ENCODE measurements around the gene TCERG1L. TPM values are rescaled to one million over a fixed set of nuclear protein-coding genes. Genes with fewer than 3 reads are reported as not detected.

TCERG1L gene
- polyA plus RNA-seq, 3 donors = not detected

- H3K9me3 ChIP-seq (replicated peaks in 1 of 2; ENCODE audit: control insufficient read depth in 1 of 2, insufficient read depth in 1 of 2, low read length in 2 of 2) = peaks cover 0 to 4% of the 10 kb centered on the region in 2 donors
- no peaks in the 10 kb centered on the region for H3K27me3 ChIP-seq (ENCODE audit: control insufficient read depth in 2 of 2, insufficient read depth in 2 of 2, low read length in 2 of 2)
- Mint-ChIP-seq H3K9me3 (peaks cover 0 to 2% (median 0%) of the 10 kb centered on the region in 7 donors), H3K4me1 (no peaks in the 10 kb centered on the region), H3K4me3 (no peak overlapping the region), H3K27me3 (ENCODE audit: low read depth in 3 of 3) (peaks cover 0 to 2% (median 0%) of the 10 kb centered on the region in 3 donors), H3K36me3 (no peaks in the 10 kb centered on the region), H3K27ac (no peak overlapping the region)
- no peak for TF ChIP-seq CTCF (IDR thresholded peaks at IDR 0.05)
- H3K4me1 ChIP-seq (ENCODE audit: control insufficient read depth in 1 of 2, insufficient read depth in 2 of 2, low read length in 2 of 2) = no peaks in the 10 kb centered on the region
- DNase-seq = no peak
- no peak overlapping the region for H3K9ac ChIP-seq (ENCODE audit: insufficient read depth, low read length, poor library complexity, severe bottlenecking)
- H3K36me3 ChIP-seq (replicated peaks in 1 of 2; ENCODE audit: control insufficient read depth in 1 of 2, insufficient read depth in 2 of 2, low read length in 2 of 2) = no peaks in the 10 kb centered on the region
- 100% methylated on average over 2 of the region's 6 CpGs for WGBS (ENCODE audit: insufficient coverage)
- no peak overlapping the region for H2AFZ ChIP-seq (ENCODE audit: insufficient read depth, low read depth, low read length, poor library complexity, severe bottlenecking)
- H3K79me2 ChIP-seq (ENCODE audit: insufficient read depth, low read length) = no peaks in the 10 kb centered on the region
- H3K4me3 ChIP-seq (replicated peaks in 1 of 3; ENCODE audit: low read depth in 2 of 3, low read length in 3 of 3) = no peak overlapping the region
- H3K4me2 ChIP-seq (replicated peaks; ENCODE audit: extremely low read depth, low read length, poor library complexity, severe bottlenecking) = no peak overlapping the region
- H3K27ac ChIP-seq (ENCODE audit: low read depth in 1 of 2, low read length in 2 of 2) = no peak overlapping the region
- H4K20me1 ChIP-seq (ENCODE audit: insufficient read depth, low read length) = no peaks in the 10 kb centered on the region
- intact Hi-C loops (cut with micrococcal nuclease) = no loop called here
These were observed 234.5 kb downstream of the TCERG1L start for GRCh38 chr10:131077031-131077430.

- H3K9me3 Mint-ChIP-seq = peaks cover 0 to 2% (median 0%) of the 10 kb centered on the region in 7 donors
- no peaks in the 10 kb centered on the region for H3K4me1 ChIP-seq (ENCODE audit: control insufficient read depth in 1 of 2, insufficient read depth in 2 of 2, low read length in 2 of 2)
- no peak for DNase-seq
- H3K4me1 Mint-ChIP-seq = no peaks in the 10 kb centered on the region
- H3K36me3 ChIP-seq (replicated peaks in 1 of 2; ENCODE audit: control insufficient read depth in 1 of 2, insufficient read depth in 2 of 2, low read length in 2 of 2) = no peaks in the 10 kb centered on the region
- intact Hi-C loops (cut with micrococcal nuclease) = no loop called here
- no peak overlapping the region for H3K4me3 ChIP-seq (replicated peaks in 1 of 3; ENCODE audit: low read depth in 2 of 3, low read length in 3 of 3)
- H3K9me3 ChIP-seq (replicated peaks in 1 of 2; ENCODE audit: control insufficient read depth in 1 of 2, insufficient read depth in 1 of 2, low read length in 2 of 2) = peaks cover 0 to 4% of the 10 kb centered on the region in 2 donors
- no peaks in the 10 kb centered on the region for H3K79me2 ChIP-seq (ENCODE audit: insufficient read depth, low read length)
- H3K27ac ChIP-seq (ENCODE audit: low read depth in 1 of 2, low read length in 2 of 2) = no peak overlapping the region
- peaks cover 0 to 2% (median 0%) of the 10 kb centered on the region in 3 donors for H3K27me3 Mint-ChIP-seq (ENCODE audit: low read depth in 3 of 3)
- no peak overlapping the region for H3K4me2 ChIP-seq (replicated peaks; ENCODE audit: extremely low read depth, low read length, poor library complexity, severe bottlenecking)
- H3K4me3 Mint-ChIP-seq = no peak overlapping the region
- H3K36me3 Mint-ChIP-seq = no peaks in the 10 kb centered on the region
- H2AFZ ChIP-seq (ENCODE audit: insufficient read depth, low read depth, low read length, poor library complexity, severe bottlenecking) = no peak overlapping the region
- H3K27ac Mint-ChIP-seq = no peak overlapping the region
- WGBS (ENCODE audit: insufficient coverage) = 87% methylated on average over 7 of the region's 8 CpGs
- no peaks in the 10 kb centered on the region for H3K27me3 ChIP-seq (ENCODE audit: control insufficient read depth in 2 of 2, insufficient read depth in 2 of 2, low read length in 2 of 2)
- no peaks in the 10 kb centered on the region for H4K20me1 ChIP-seq (ENCODE audit: insufficient read depth, low read length)
- no peak for TF ChIP-seq CTCF (IDR thresholded peaks at IDR 0.05)
- no peak overlapping the region for H3K9ac ChIP-seq (ENCODE audit: insufficient read depth, low read length, poor library complexity, severe bottlenecking)
These were observed 235.2 kb downstream of the TCERG1L start for GRCh38 chr10:131076356-131076755.
